GM23338 (cell line): ENCODE data around the gene NR0B2. TPM values are rescaled to one million over a fixed set of nuclear protein-coding genes. Genes with fewer than 3 reads are reported as not detected.

Experiments
- ATAC-seq: fragments of 200-7000 bp; cut with Tn5 transposase; 3 replicates; pipeline ENCODE4 v1.9.1; 2020
- DNase-seq: peaks from one replicate; pipeline ENCODE4 v3.0.0-alpha.2; 2015; ENCODE audit warnings: low spot score
- H2AFZ ChIP-seq: fragments of 200-600 bp; sonication (generic); 2 replicates; pipeline ENCODE4 v1.8.0; 2016; ENCODE audit warnings: antibody characterized with exemption, mild to moderate bottlenecking, moderate library complexity
- H3F3A ChIP-seq: fragments of 200-600 bp; sonication (generic); replicated peaks from 2 replicates; pipeline ENCODE4 v1.8.0; 2017; ENCODE audit warnings: antibody characterized with exemption, mixed run types, low read depth
- H3K27ac ChIP-seq: fragments of 200-600 bp; sonication (generic); 2 replicates; pipeline ENCODE4 v1.6.1; 2016; ENCODE audit warnings: low read depth
- H3K27me3 ChIP-seq: fragments of 200-600 bp; sonication (generic); 2 replicates; pipeline ENCODE4 v1.8.0; 2016; ENCODE audit warnings: mild to moderate bottlenecking, mixed run types, moderate library complexity; ENCODE audit not compliant: insufficient read depth
- H3K36me3 ChIP-seq: fragments of 200-600 bp; sonication (generic); 2 replicates; pipeline ENCODE4 v1.8.0; 2016; ENCODE audit warnings: mild to moderate bottlenecking; ENCODE audit not compliant: insufficient read depth
- H3K4me1 ChIP-seq: fragments of 200-600 bp; sonication (generic); 2 replicates; pipeline ENCODE4 v1.8.0; 2016; ENCODE audit warnings: mild to moderate bottlenecking, moderate library complexity; ENCODE audit not compliant: insufficient read depth
- H3K4me2 ChIP-seq: fragments of 200-600 bp; sonication (generic); 2 replicates; pipeline ENCODE4 v1.7.1; 2017; ENCODE audit warnings: mixed run types
- H3K4me3 ChIP-seq: fragments of 200-600 bp; sonication (generic); 2 replicates; pipeline ENCODE4 v1.6.1; 2016; ENCODE audit warnings: mixed run types
- H3K79me2 ChIP-seq: fragments of 200-600 bp; sonication (generic); replicated peaks from 2 replicates; pipeline ENCODE4 v1.8.0; 2017; ENCODE audit warnings: mild to moderate bottlenecking; ENCODE audit not compliant: insufficient read depth
- H3K9me2 ChIP-seq: fragments of 200-600 bp; sonication (generic); 2 replicates; pipeline ENCODE4 v1.8.0; 2017; ENCODE audit not compliant: insufficient read depth
- H4K20me1 ChIP-seq: fragments of 200-600 bp; sonication (generic); replicated peaks from 2 replicates; pipeline ENCODE4 v1.8.0; 2017; ENCODE audit warnings: mild to moderate bottlenecking; ENCODE audit not compliant: insufficient read depth
- H3K27ac Mint-ChIP-seq: 2 replicates; pipeline ENCODE4 v1.8.0; 2020; ENCODE audit warnings: inconsistent platforms, mild to moderate bottlenecking, moderate library complexity, mixed read lengths
- H3K27me3 Mint-ChIP-seq: 3 replicates; pipeline ENCODE4 v1.8.0; 2022; ENCODE audit warnings: low read depth, mild to moderate bottlenecking, moderate library complexity, mixed read lengths, inconsistent platforms; ENCODE audit not compliant: insufficient read depth, poor library complexity
- H3K36me3 Mint-ChIP-seq: 3 replicates; pipeline ENCODE4 v1.8.0; 2021; ENCODE audit warnings: low read depth, mild to moderate bottlenecking, inconsistent platforms, moderate library complexity, mixed read lengths
- H3K4me1 Mint-ChIP-seq: 3 replicates; pipeline ENCODE4 v1.8.0; 2020; ENCODE audit warnings: mild to moderate bottlenecking, inconsistent platforms, mixed read lengths
- H3K4me3 Mint-ChIP-seq: 3 replicates; pipeline ENCODE4 v1.8.0; 2021; ENCODE audit warnings: moderate library complexity, mild to moderate bottlenecking, inconsistent platforms, mixed read lengths
- H3K9me3 Mint-ChIP-seq: 3 replicates; pipeline ENCODE4 v1.8.0; 2020; ENCODE audit warnings: moderate library complexity, mild to moderate bottlenecking, inconsistent platforms, mixed read lengths
- CREB1 ChIP-seq: fragments of 250-450 bp; sonication (Bioruptor Pico); IDR thresholded peaks from 2 replicates; pipeline ENCODE4 v1.5.0; 2020; ENCODE audit warnings: low read depth, mild to moderate bottlenecking, moderate library complexity
- EZH2 ChIP-seq: fragments of 200-600 bp; sonication (generic); IDR thresholded peaks from one replicate; pipeline ENCODE4 v1.8.0; 2017; ENCODE audit warnings: antibody characterized with exemption, mild to moderate bottlenecking, low read depth; ENCODE audit not compliant: unreplicated experiment
- EZH2phosphoT487 ChIP-seq: fragments of 200-600 bp; sonication (generic); IDR thresholded peaks from one replicate; pipeline ENCODE4 v1.8.1; 2018; ENCODE audit warnings: antibody characterized with exemption; ENCODE audit not compliant: unreplicated experiment
- JUNB ChIP-seq: IDR thresholded peaks from one replicate; pipeline ENCODE4 v1.6.1; 2016; ENCODE audit warnings: antibody characterized with exemption; ENCODE audit not compliant: unreplicated experiment
- NANOG ChIP-seq: IDR thresholded peaks from 2 replicates; pipeline ENCODE4 v1.6.1; 2016; ENCODE audit warnings: antibody characterized with exemption, borderline replicate concordance
- POLR2AphosphoS5 ChIP-seq: IDR thresholded peaks from 2 replicates; pipeline ENCODE4 v1.6.1; 2016; ENCODE audit warnings: antibody characterized with exemption, low read depth
- REST ChIP-seq: IDR thresholded peaks from one replicate; pipeline ENCODE4 v1.6.1; 2018; ENCODE audit warnings: antibody characterized with exemption; ENCODE audit not compliant: unreplicated experiment
- STAT1 ChIP-seq: IDR thresholded peaks from one replicate; pipeline ENCODE4 v1.6.1; 2016; ENCODE audit warnings: antibody characterized with exemption; ENCODE audit not compliant: unreplicated experiment
- ZNF114 ChIP-seq: fragments of 250-450 bp; sonication (Bioruptor Pico); IDR thresholded peaks from 2 replicates; pipeline ENCODE4 v1.5.0; 2020; ENCODE audit warnings: mild to moderate bottlenecking, moderate library complexity
- ZNF331 ChIP-seq: fragments of 250-450 bp; sonication (Bioruptor Pico); IDR thresholded peaks from 2 replicates; pipeline ENCODE4 v1.5.0; 2020; ENCODE audit warnings: low read depth, mild to moderate bottlenecking, moderate library complexity
- polyA plus RNA-seq: library from polyadenylated mRNA; unstranded; fragments of >200 nt; fragmentation: Nextera tagmentation; extraction: Ambion mirVana; gene quantifications from 2 replicates; pipeline ENCODE4 v1.2.1, GENCODE V29; 2016
- total RNA-seq: library from RNA; depleted of rRNA; stranded (reverse); fragments of >200 nt; shearing (Covaris generic); gene quantifications from 2 replicates; pipeline ENCODE4 v1.2.3, GENCODE V29; 2014
- TF ChIP-seq, protein P1 (sequence below), 2 experiments: fragments of 200-600 bp in 1 of 2; sonication (generic) in 1 of 2; conservative IDR thresholded peaks; 2 replicates each; pipeline versions ENCODE4 v1.5.1 to v1.6.1; 2016 to 2017; ENCODE audit warnings: antibody characterized with exemption in 2 of 2, low read depth in 2 of 2, mild to moderate bottlenecking in 2 of 2, moderate library complexity in 1 of 2
- TF ChIP-seq, protein P2 (sequence below): IDR thresholded peaks from 2 replicates; pipeline ENCODE4 v1.6.1; 2016; ENCODE audit warnings: antibody characterized with exemption
- TF ChIP-seq, protein P3 (sequence below): fragments of 250-450 bp; sonication (Bioruptor Pico); IDR thresholded peaks from 2 replicates; pipeline ENCODE4 v1.5.0; 2020; ENCODE audit warnings: mild to moderate bottlenecking, moderate library complexity

Gene NR0B2
- total and polyA plus RNA-seq, 2 experiments from 2014 or later = 0.18 TPM; not detected in 1

GRCh38 chr1:26874896-26875295, 38.9 kb downstream of the NR0B2 start:
- DNase-seq (peak; percentile 39), ATAC-seq (peak; percentile 40; the same call in 2 of the 3 replicates)
- 0 out of 2 replicates have a peak, but pooled peaks cover 9% of the 10 kb centered on the region for H3K36me3 ChIP-seq
- no peak overlapping the region for H3K4me2 ChIP-seq
- no peaks in the 10 kb centered on the region; the same call in none of the 2 replicates for H4K20me1 ChIP-seq
- H3K27me3 ChIP-seq = no peaks in the 10 kb centered on the region
- H3K27me3 Mint-ChIP-seq = peaks cover 2% of the 10 kb centered on the region
- H3K27ac Mint-ChIP-seq = peak overlapping the region; percentile 37; the same call in 1 of the 2 replicates
- H3K9me2 ChIP-seq = no peaks in the 10 kb centered on the region
- H3K4me1 ChIP-seq = peaks cover 4% of the 10 kb centered on the region; the same call in 1 of the 2 replicates
- peaks cover 7% of the 10 kb centered on the region; the same call in 2 of the 3 replicates for H3K4me1 Mint-ChIP-seq
- no peaks in the 10 kb centered on the region for H3K79me2 ChIP-seq
- H3K4me3 ChIP-seq = no peak overlapping the region
- peaks cover 12% of the 10 kb centered on the region; the same call in 1 of the 2 replicates for H3F3A ChIP-seq
- TF ChIP-seq, protein P1, sequence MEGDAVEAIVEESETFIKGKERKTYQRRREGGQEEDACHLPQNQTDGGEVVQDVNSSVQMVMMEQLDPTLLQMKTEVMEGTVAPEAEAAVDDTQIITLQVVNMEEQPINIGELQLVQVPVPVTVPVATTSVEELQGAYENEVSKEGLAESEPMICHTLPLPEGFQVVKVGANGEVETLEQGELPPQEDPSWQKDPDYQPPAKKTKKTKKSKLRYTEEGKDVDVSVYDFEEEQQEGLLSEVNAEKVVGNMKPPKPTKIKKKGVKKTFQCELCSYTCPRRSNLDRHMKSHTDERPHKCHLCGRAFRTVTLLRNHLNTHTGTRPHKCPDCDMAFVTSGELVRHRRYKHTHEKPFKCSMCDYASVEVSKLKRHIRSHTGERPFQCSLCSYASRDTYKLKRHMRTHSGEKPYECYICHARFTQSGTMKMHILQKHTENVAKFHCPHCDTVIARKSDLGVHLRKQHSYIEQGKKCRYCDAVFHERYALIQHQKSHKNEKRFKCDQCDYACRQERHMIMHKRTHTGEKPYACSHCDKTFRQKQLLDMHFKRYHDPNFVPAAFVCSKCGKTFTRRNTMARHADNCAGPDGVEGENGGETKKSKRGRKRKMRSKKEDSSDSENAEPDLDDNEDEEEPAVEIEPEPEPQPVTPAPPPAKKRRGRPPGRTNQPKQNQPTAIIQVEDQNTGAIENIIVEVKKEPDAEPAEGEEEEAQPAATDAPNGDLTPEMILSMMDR (conservative IDR thresholded peaks at IDR 0.05; ENCODE audit: low read depth in 2 of 2) = no peak
- no peak for TF ChIP-seq REST
- no peak for TF ChIP-seq STAT1
- TF ChIP-seq EZH2phosphoT487 = no peak
- no peak for TF ChIP-seq JUNB
- no peak for TF ChIP-seq POLR2AphosphoS5
- no peak for TF ChIP-seq EZH2
- no peak for TF ChIP-seq ZNF331
- TF ChIP-seq ZNF114 = no peak
- TF ChIP-seq, protein P2, sequence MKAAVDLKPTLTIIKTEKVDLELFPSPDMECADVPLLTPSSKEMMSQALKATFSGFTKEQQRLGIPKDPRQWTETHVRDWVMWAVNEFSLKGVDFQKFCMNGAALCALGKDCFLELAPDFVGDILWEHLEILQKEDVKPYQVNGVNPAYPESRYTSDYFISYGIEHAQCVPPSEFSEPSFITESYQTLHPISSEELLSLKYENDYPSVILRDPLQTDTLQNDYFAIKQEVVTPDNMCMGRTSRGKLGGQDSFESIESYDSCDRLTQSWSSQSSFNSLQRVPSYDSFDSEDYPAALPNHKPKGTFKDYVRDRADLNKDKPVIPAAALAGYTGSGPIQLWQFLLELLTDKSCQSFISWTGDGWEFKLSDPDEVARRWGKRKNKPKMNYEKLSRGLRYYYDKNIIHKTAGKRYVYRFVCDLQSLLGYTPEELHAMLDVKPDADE = no peak
- TF ChIP-seq, protein P3, sequence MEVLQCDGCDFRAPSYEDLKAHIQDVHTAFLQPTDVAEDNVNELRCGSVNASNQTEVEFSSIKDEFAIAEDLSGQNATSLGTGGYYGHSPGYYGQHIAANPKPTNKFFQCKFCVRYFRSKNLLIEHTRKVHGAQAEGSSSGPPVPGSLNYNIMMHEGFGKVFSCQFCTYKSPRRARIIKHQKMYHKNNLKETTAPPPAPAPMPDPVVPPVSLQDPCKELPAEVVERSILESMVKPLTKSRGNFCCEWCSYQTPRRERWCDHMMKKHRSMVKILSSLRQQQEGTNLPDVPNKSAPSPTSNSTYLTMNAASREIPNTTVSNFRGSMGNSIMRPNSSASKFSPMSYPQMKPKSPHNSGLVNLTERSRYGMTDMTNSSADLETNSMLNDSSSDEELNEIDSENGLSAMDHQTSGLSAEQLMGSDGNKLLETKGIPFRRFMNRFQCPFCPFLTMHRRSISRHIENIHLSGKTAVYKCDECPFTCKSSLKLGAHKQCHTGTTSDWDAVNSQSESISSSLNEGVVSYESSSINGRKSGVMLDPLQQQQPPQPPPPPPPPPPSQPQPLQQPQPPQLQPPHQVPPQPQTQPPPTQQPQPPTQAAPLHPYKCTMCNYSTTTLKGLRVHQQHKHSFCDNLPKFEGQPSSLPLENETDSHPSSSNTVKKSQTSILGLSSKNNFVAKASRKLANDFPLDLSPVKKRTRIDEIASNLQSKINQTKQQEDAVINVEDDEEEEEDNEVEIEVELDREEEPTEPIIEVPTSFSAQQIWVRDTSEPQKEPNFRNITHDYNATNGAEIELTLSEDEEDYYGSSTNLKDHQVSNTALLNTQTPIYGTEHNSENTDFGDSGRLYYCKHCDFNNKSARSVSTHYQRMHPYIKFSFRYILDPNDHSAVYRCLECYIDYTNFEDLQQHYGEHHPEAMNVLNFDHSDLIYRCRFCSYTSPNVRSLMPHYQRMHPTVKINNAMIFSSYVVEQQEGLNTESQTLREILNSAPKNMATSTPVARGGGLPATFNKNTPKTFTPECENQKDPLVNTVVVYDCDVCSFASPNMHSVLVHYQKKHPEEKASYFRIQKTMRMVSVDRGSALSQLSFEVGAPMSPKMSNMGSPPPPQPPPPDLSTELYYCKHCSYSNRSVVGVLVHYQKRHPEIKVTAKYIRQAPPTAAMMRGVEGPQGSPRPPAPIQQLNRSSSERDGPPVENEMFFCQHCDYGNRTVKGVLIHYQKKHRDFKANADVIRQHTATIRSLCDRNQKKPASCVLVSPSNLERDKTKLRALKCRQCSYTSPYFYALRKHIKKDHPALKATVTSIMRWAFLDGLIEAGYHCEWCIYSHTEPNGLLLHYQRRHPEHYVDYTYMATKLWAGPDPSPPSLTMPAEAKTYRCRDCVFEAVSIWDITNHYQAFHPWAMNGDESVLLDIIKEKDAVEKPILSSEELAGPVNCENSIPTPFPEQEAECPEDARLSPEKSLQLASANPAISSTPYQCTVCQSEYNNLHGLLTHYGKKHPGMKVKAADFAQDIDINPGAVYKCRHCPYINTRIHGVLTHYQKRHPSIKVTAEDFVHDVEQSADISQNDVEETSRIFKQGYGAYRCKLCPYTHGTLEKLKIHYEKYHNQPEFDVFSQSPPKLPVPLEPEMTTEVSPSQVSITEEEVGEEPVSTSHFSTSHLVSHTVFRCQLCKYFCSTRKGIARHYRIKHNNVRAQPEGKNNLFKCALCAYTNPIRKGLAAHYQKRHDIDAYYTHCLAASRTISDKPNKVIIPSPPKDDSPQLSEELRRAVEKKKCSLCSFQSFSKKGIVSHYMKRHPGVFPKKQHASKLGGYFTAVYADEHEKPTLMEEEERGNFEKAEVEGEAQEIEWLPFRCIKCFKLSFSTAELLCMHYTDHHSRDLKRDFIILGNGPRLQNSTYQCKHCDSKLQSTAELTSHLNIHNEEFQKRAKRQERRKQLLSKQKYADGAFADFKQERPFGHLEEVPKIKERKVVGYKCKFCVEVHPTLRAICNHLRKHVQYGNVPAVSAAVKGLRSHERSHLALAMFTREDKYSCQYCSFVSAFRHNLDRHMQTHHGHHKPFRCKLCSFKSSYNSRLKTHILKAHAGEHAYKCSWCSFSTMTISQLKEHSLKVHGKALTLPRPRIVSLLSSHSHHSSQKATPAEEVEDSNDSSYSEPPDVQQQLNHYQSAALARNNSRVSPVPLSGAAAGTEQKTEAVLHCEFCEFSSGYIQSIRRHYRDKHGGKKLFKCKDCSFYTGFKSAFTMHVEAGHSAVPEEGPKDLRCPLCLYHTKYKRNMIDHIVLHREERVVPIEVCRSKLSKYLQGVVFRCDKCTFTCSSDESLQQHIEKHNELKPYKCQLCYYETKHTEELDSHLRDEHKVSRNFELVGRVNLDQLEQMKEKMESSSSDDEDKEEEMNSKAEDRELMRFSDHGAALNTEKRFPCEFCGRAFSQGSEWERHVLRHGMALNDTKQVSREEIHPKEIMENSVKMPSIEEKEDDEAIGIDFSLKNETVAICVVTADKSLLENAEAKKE (CRISPR knock-in tag) = no peak
- TF ChIP-seq NANOG = no peak
- TF ChIP-seq CREB1 (CRISPR knock-in tag) = no peak
- H2AFZ ChIP-seq = no peak overlapping the region
- H3K27ac ChIP-seq = peak overlapping the region; percentile 56
- H3K9me3 Mint-ChIP-seq = no peaks in the 10 kb centered on the region
- H3K4me3 Mint-ChIP-seq = no peak overlapping the region
- H3K36me3 Mint-ChIP-seq = peaks cover 13% of the 10 kb centered on the region; the same call in 2 of the 3 replicates
